Right atrium auricular region (tissue), 2 donors: Measurements from ENCODE around the gene ARRDC4. TPM values are rescaled to one million over a fixed set of nuclear protein-coding genes. Genes with fewer than 3 reads are reported as not detected.

Source experiments
- DNase-seq: peaks from one replicate; pipeline ENCODE4 v3.0.0-alpha.2; 2019; ENCODE audit warnings: low spot score
- H3K27ac ChIP-seq, 2 donors: fragments of 200-600 bp; sonication (generic); 1 replicate in 1 of 2; 2 replicates in 1 of 2; pipeline ENCODE4 v1.5.1; 2016 to 2019
- H3K27me3 ChIP-seq, 2 donors: fragments of 200-600 bp; sonication (generic); one replicate each; pipeline versions ENCODE4 v1.5.1 to v1.6.0; 2017 to 2019
- H3K36me3 ChIP-seq: fragments of 200-600 bp; sonication (generic); one replicate; pipeline ENCODE4 v1.5.1; 2016
- H3K4me1 ChIP-seq, 2 donors: fragments of 200-600 bp; sonication (generic); one replicate each; pipeline versions ENCODE4 v1.5.1 to v1.6.0; 2017 to 2019
- H3K4me3 ChIP-seq, 2 donors: fragments of 200-600 bp; sonication (generic); 1 replicate in 1 of 2; 2 replicates in 1 of 2; pipeline ENCODE4 v1.5.1; 2017 to 2019; ENCODE audit warnings: mild to moderate bottlenecking in 1 of 2, moderate library complexity in 1 of 2
- H3K9me3 ChIP-seq, 2 donors: fragments of 200-600 bp; sonication (generic); one replicate each; pipeline ENCODE4 v1.5.1; 2019
- CTCF ChIP-seq, 2 donors: fragments of 200-600 bp; sonication (generic); IDR thresholded peaks; one replicate each; pipeline ENCODE4 v1.5.1; 2019; ENCODE audit warnings: antibody characterized with exemption in 2 of 2
- total RNA-seq, 2 donors: library from RNA; depleted of rRNA; stranded (reverse); fragments of >200 nt; gene quantifications; one replicate each; pipeline ENCODE4 v1.1.0, GENCODE V29; 2016

ARRDC4 gene
- total RNA-seq, 2 donors from 2014 or later: 17.2 to 34.9 TPM

- no peak for DNase-seq
- no peaks in the 10 kb centered on the region for H3K27me3 ChIP-seq
- no peak for TF ChIP-seq CTCF (IDR thresholded peaks at IDR 0.05)
Measured at GRCh38 chr15:97930230-97930629, 30.3 kb upstream of the ARRDC4 start.

GRCh38 chr15:97931314-97931713 lies 29.2 kb upstream of the ARRDC4 start:
- Histone ChIP-seq H3K4me1 (no peaks in the 10 kb centered on the region), H3K36me3 (no peaks in the 10 kb centered on the region), H3K27ac (no peak overlapping the region), H3K9me3 (peaks cover 0 to 11% of the 10 kb centered on the region in 2 donors), H3K4me3 (no peak overlapping the region), H3K27me3 (no peaks in the 10 kb centered on the region)
- no peak for DNase-seq
- no peak for TF ChIP-seq CTCF (IDR thresholded peaks at IDR 0.05)

More at GRCh38 chr15:97930230-97930629, 30.3 kb upstream of the ARRDC4 start:
- Histone ChIP-seq H3K4me3 (no peak overlapping the region), H3K27ac (no peak overlapping the region), H3K36me3 (no peaks in the 10 kb centered on the region), H3K9me3 (peaks cover 0 to 3% of the 10 kb centered on the region in 2 donors), H3K4me1 (no peaks in the 10 kb centered on the region)

GRCh38 chr15:97933589-97933988 lies 26.9 kb upstream of the ARRDC4 start:
- Histone ChIP-seq H3K4me3 (no peak overlapping the region), H3K4me1 (no peaks in the 10 kb centered on the region), H3K27me3 (no peaks in the 10 kb centered on the region), H3K36me3 (no peaks in the 10 kb centered on the region), H3K9me3 (peaks cover 0 to 11% of the 10 kb centered on the region in 2 donors), H3K27ac (no peak overlapping the region)
- no peak for DNase-seq
- TF ChIP-seq CTCF (IDR thresholded peaks at IDR 0.05): no peak

GRCh38 chr15:97940993-97941392 lies 19.5 kb upstream of the ARRDC4 start:
- H3K4me3 ChIP-seq: no peak overlapping the region
- no peaks in the 10 kb centered on the region for H3K27me3 ChIP-seq
- no peaks in the 10 kb centered on the region for H3K36me3 ChIP-seq
- no peaks in the 10 kb centered on the region for H3K4me1 ChIP-seq
- DNase-seq: no peak
- no peak for TF ChIP-seq CTCF (IDR thresholded peaks at IDR 0.05)
- peaks cover 0 to 2% of the 10 kb centered on the region in 2 donors for H3K9me3 ChIP-seq
- no peak overlapping the region for H3K27ac ChIP-seq

GRCh38 chr15:97941572-97941971 lies 18.9 kb upstream of the ARRDC4 start:
- Histone ChIP-seq H3K27ac (no peak overlapping the region), H3K9me3 (no peaks in the 10 kb centered on the region), H3K27me3 (no peaks in the 10 kb centered on the region), H3K36me3 (no peaks in the 10 kb centered on the region), H3K4me1 (no peaks in the 10 kb centered on the region), H3K4me3 (no peak overlapping the region)
- no peak for TF ChIP-seq CTCF (IDR thresholded peaks at IDR 0.05)
- DNase-seq: no peak

- no peaks in the 10 kb centered on the region for H3K36me3 ChIP-seq
Measured at GRCh38 chr15:97944724-97945123, 15.8 kb upstream of the ARRDC4 start.

More at GRCh38 chr15:97944724-97945123, 15.8 kb upstream of the ARRDC4 start:
- Histone ChIP-seq H3K4me3 (no peak overlapping the region), H3K9me3 (no peaks in the 10 kb centered on the region), H3K4me1 (no peaks in the 10 kb centered on the region), H3K27me3 (no peaks in the 10 kb centered on the region), H3K27ac (no peak overlapping the region)
- no peak for TF ChIP-seq CTCF (IDR thresholded peaks at IDR 0.05)
- DNase-seq: no peak
